ENCODE data around the gene USP13.
"Not testable (repeated sequence)": the region's sequence is repeated elsewhere in the genome, so short reads cannot be mapped to it uniquely, and the experiment has no call there.

Gene USP13

GRCh38 chr3:179782841-179783240 is 130.0 kb downstream of the USP13 start:
- DNase-seq (ENCODE audit: low read depth in 1 of 2, low spot score in 1 of 2): not testable (repeated sequence)

GRCh38 chr3:179788996-179789395 is 136.2 kb downstream of the USP13 start:
- DNase-seq (ENCODE audit: low read depth in 1 of 2, low spot score in 1 of 2): no peak

- no peak for DNase-seq (ENCODE audit: low read depth in 1 of 2, low spot score in 1 of 2)
Observed at GRCh38 chr3:179791793-179792192, 139.0 kb downstream of the USP13 start.

DNA sequence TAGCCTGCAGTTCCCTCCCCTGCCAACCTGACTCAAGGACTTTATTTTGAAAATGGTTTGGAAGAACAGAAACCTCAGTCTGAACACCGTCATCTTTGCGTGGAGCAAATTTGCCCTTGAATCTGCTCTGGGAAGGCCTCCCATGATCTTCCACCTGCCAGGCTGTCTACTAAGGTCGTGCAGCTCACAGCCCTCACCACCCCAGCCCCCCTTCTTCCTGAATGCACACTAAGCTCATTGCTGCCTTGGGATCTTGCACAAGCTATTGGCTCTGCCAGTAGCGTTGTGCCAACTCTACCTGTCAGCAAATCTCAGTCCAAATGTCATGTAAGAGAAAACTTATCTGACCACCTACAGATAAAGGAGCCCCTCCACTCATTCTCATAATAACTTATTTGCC is 141.5 kb downstream of the USP13 start:
- DNase-seq (ENCODE audit: low read depth in 1 of 2, low spot score in 1 of 2): no peak

GRCh38 chr3:179796421-179796820 is 143.6 kb downstream of the USP13 start:
- DNase-seq (ENCODE audit: low read depth in 1 of 2, low spot score in 1 of 2): no peak

DNA sequence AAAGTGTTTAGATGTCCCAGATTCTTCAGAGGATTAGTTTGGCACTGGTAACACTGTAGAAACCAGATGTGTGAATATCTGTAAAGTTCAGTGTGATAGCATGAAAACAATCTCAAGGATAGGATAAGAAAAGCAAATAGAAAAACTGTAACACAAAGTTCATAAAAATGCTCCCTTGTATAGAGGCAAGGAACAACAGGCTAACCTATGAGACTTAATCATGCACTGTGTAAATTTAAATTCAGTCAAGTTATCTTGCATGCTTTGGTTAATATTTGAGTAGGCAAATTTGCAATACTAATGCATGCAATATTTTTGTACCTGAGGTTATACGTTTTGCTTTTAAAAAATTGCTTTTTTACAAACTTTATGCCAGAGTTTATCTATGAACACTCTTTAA is 144.4 kb downstream of the USP13 start:
- no peak for DNase-seq (ENCODE audit: low read depth in 1 of 2, low spot score in 1 of 2)

GRCh38 chr3:179801263-179801662 is 148.4 kb downstream of the USP13 start:
- no peak for DNase-seq (ENCODE audit: low read depth in 1 of 2, low spot score in 1 of 2)

GRCh38 chr3:179801856-179802255 is 149.0 kb downstream of the USP13 start:
- DNase-seq (ENCODE audit: low read depth in 1 of 2, low spot score in 1 of 2): no peak

- no peak for DNase-seq (ENCODE audit: low read depth in 1 of 2, low spot score in 1 of 2)
Observed at GRCh38 chr3:179806177-179806576, 153.3 kb downstream of the USP13 start.

DNA sequence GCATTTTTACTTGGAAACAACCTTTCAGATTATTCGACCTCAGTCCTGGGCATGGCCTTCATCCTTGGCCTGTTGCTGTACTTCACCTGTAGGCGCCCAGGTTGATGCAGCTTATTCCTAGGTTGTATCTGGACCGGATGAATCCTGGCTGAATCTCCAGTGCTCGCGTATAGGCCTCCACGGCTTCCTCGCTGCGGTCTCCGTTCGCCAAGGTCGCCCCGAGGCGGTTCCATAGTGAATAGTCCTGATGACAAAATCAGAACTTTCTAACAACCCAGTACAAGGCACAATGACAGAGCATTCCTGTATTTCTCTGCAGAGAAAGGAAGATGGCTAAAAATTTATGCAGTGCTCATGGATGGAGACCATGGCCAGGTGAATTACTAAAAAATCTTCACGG is 154.7 kb downstream of the USP13 start:
- no peak for DNase-seq (ENCODE audit: low read depth in 1 of 2, low spot score in 1 of 2)

- DNase-seq (ENCODE audit: low read depth in 1 of 2, low spot score in 1 of 2): no peak
Observed at GRCh38 chr3:179809639-179810038, 156.8 kb downstream of the USP13 start.

DNA sequence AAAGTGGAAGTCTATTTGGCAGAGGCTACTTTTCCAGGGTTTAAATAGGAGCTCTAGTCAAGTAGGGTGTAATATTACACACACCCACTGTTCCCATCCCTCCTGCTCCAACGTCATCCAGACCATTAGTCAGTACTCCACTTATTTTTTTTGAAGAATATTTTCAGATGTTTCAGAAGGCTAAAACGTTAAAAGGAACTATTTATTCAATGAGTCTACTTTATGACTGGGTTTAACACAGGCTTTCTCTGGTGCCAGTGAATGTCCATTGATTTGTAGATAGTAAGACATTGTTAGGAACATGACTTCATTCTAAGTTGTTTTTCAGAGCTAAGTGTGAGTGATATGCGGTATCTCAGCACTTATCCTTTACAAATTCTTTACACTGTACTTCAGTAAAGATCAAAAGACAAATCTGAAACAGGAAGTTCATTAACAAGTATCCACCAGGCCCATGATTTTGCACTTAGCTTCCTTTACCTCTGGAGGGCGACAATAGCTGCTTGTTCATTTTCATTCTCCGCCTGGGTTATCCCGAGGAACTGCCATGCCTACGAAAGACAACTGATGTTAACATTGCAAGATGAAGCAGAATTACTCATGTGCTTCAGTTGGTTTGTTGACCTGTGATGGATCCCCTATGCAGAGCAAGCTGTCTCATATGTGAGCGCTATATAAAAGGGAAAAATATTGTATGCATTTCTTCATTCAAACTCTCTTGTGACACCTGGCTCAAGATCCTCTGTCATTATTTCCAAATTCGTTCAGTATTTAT is 158.7 kb downstream of the USP13 start:
- no peak for DNase-seq (ENCODE audit: low read depth in 1 of 2, low spot score in 1 of 2)

- DNase-seq (ENCODE audit: low read depth in 1 of 2, low spot score in 1 of 2): no peak
Observed at GRCh38 chr3:179812096-179812382, 159.2 kb downstream of the USP13 start.

DNA sequence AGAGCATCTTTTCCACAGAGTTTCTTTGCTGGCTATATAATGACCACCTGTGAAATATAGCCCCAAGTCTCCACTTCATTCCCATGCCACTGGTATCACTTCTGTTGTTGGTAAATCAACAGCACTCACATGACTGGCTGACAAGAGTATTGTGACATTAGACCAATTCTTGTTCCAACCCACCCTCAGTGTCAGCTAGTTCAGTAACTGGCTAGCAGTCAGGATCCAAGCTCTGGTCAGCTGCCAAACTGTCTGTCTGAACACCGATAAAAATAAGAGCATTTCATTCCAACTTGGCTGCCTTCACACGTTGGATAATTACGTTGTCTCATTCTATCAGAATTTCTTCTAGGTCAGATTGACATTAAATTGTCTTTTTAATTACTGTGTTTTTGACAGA is 166.5 kb downstream of the USP13 start:
- no peak for DNase-seq (ENCODE audit: low read depth in 1 of 2, low spot score in 1 of 2)

GRCh38 chr3:179822296-179822695 is 169.5 kb downstream of the USP13 start:
- no peak for DNase-seq (ENCODE audit: low read depth in 1 of 2, low spot score in 1 of 2)

DNA sequence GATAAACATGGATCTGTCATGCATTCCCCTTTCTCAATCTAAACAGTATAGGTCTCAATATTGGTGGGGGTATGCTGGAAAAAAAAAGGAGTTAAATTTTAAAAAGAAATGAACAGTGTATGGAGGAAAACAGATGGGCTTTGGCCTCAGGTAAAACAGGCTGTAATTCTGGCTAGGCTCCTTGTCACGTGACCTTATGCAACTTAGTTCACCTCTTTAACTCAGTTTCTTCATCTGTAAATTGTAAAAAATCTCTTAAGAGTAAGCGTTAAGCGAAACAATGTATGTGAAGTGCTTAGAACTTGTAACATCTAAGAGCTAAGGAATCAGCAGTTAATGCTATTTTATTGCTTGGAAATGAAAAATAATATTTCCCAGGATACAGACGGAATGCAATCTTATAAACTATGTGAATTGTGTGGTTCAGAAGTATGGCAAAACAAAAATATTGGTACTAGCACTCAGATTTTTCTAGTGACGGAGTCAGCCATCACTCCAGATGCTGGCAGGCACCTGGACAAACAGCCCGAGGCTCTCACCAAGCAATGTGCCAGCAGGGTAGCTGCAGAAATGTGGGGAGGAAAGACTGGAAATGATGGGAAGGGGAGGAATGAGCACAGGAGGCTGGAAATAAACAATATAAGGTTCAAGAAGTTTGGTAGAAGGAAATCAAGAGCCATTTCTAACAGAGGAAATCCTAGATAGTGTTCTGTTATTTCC is 172.8 kb downstream of the USP13 start:
- no peak for DNase-seq (ENCODE audit: low read depth in 1 of 2, low spot score in 1 of 2)

DNA sequence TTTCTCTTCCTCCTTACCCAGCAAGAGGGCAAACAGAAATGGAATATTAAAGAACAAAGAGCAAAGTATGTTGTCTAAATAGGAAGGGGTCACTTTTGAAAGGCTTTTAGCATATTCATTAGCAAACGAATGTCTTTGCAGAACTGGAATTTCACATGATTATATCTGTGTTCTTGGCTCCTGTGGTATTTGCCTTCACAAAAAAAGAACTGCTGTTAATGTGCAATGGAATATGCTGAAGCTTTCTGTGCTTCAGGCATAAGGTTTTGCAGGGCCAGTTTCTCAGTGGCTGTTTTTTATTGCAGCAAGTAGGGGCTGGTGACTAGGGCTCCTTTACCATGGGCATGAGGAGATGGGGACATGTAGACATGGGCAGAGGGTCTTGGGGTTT is 173.4 kb downstream of the USP13 start:
- no peak for DNase-seq (ENCODE audit: low read depth in 1 of 2, low spot score in 1 of 2)

GRCh38 chr3:179828738-179829137 is 175.9 kb downstream of the USP13 start:
- no peak for DNase-seq (ENCODE audit: low read depth in 1 of 2, low spot score in 1 of 2)

DNA sequence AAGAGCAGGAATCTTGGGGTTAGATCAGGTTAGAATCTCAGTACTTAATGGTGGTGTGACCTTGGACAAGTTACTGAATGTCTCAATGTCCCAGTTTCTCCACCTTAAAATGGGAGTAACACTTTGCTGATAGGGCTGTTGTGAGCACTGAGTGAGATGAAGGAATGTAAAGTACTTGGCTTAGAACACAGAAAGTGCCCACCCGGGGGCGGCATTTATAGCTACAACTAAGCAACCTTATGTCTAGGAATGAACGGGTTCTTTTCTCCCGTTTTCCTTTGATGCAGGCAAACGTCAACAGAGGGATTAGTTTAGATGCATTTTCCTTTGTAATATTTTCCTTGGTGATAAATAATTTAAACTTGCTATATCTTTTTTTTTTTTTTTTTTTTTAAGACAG is 176.6 kb downstream of the USP13 start:
- DNase-seq (ENCODE audit: low read depth in 1 of 2, low spot score in 1 of 2): no peak

GRCh38 chr3:179832333-179832854 is 179.6 kb downstream of the USP13 start:
- DNase-seq (ENCODE audit: low read depth in 1 of 2, low spot score in 1 of 2): no peak

DNA sequence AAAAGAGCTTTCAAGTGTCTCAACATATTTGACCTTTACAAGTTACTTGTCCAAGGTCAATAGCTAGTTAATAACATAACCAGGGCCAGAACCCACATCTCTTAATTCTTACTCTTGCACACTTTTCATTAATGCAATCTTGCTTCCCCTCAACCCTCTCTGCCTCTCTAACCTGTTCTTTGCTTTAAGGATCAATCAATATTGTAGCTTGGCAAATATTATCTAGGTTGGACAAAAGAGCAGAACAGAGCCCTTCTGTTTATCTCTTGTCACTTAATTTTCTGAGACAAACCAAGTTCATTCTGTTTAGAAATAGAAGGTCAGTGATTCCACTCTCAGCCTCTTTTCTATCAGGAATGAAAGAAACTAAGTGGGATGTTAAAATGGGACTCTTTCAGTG is 180.5 kb downstream of the USP13 start:
- no peak for DNase-seq (ENCODE audit: low read depth in 1 of 2, low spot score in 1 of 2)

DNA sequence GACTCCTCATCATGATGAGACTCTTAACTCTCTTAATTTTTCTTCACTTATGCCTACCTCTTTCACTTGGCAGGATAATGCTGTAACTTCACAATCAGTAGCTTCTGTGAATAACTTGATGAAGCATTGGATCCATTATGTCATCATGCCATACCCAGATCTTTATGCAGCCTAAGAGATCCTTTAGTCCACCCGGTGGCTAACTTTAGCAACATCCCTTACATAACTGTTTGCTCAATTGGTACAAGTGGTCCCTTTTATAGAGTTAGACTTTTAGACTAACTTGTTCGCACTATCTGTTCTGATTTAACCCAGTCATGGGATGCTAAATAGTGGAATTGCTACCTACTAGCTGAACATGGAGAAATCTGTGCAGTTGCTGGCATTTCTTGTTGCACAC is 184.5 kb downstream of the USP13 start:
- no peak for DNase-seq (ENCODE audit: low read depth in 1 of 2, low spot score in 1 of 2)

All from stimulated activated CD4-positive, alpha-beta T cell treated with anti-CD3 and anti-CD28 coated beads, Interleukin-15, amount 100 ng/mL, for 1 hour (primary cell).